Activated T-cell treated with anti-CD3 and anti-CD28 coated beads, Interleukin-2, amount 50 U/mL, for 1 hour (primary cell): Measurements from ENCODE around the gene KLHDC8B.

Experiments used
- DNase-seq: peaks from one replicate; pipeline ENCODE4 v3.0.0-alpha.2; 2020

KLHDC8B gene

GRCh38 chr3:49161197-49161596 is 10.2 kb upstream of the KLHDC8B start:
- DNase-seq = no peak

- DNase-seq = no peak
Measured at GRCh38 chr3:49161808-49162530, 9.4 kb upstream of the KLHDC8B start.

- no peak for DNase-seq
Measured at GRCh38 chr3:49162751-49163419, 8.5 kb upstream of the KLHDC8B start.

DNA sequence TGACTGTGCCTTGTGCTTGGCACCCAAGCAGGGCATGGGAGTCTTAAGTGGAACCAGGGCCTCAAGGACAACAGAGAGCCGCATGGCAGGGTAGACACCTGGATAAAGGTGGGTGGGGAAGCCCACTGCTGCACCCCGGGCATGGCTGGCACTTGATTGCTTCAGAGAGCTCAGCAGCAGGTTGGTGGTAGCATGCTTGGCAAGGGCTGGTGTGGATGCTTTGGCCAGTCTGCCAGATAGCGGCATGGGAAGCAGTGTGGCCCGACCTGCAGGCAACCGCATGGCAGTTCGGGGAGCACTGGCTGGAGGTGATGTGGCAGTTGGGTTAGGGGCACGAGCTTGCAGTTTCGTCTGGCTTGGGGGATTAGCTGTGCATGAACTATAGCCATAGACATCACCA is 7.8 kb upstream of the KLHDC8B start:
- no peak for DNase-seq

- DNase-seq = no peak
Measured at GRCh38 chr3:49164983-49165720, 6.2 kb upstream of the KLHDC8B start.

- peak; percentile 79 for DNase-seq
Measured at GRCh38 chr3:49165771-49166751, 5.3 kb upstream of the KLHDC8B start, which contains the start of gene CCDC71. CCDC71 (minus strand) TSS chr3:49166331; CDS start chr3:49164208, 2,123 bp downstream.

- DNase-seq = no peak
Measured at GRCh38 chr3:49166752-49167556, 4.4 kb upstream of the KLHDC8B start.

DNA sequence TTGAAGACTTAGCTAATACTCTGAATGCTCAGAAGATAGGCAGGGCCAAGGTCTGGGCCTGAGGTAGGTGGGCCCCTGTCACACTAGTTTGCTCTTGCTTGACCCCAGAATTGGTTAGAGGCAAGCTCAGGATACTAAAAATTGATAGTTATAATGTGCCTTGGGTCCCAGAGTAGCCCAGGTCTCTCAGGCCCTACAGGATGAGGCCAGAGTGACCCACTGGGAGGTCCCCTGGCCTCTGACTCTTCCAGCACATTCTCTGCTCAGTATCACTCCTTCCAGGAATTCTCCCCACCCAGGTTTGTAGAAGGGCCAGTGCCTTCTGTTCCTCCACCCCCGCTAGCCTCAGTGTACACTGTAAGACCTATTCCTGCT is 667 bp upstream of the KLHDC8B start:
- no peak for DNase-seq

- DNase-seq = no peak
Measured at GRCh38 chr3:49171775-49172500, 540 bp downstream of the KLHDC8B start.

DNA sequence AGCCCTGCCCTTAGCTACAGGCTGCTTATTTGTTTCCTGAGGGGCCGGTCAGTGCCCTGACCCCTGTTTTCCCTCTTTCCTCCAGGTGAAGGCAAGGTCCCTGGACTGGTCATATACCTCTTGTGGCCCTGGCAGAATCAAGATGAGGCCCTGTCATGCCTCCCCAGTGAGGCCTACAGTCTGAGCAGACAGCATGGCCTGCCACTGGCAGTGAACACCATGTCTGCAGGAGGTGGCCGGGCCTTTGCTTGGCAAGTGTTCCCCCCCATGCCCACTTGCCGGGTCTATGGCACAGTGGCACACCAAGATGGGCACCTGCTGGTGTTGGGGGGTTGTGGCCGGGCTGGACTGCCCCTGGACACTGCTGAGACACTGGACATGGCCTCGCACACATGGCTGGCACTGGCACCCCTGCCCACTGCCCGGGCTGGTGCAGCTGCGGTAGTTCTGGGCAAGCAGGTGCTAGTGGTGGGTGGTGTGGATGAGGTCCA is 1.2 kb downstream of the KLHDC8B start:
- DNase-seq = no peak

GRCh38 chr3:49173116-49173791 is 1.9 kb downstream of the KLHDC8B start:
- no peak for DNase-seq

DNA sequence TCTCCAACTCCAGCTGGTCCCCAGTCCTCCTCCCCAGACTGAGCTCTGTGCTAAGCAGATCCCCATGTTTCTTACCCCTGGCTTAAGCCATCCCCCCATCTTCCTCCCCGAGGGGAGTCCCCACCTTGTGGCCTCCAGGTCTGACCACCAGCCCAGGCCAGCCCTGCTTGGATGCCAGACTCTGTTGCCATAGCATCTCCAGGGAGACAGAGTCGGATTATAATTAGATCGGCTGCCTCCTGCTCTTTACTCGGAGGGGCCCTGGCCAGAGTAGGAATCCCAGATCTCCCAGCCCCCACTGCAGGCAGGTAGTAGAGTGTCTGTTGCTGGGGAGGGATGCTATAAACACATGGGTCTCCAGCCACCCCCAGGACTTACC is 2.4 kb downstream of the KLHDC8B start:
- DNase-seq = no peak

- no peak for DNase-seq
Measured at GRCh38 chr3:49174397-49174985, 3.1 kb downstream of the KLHDC8B start.

DNA sequence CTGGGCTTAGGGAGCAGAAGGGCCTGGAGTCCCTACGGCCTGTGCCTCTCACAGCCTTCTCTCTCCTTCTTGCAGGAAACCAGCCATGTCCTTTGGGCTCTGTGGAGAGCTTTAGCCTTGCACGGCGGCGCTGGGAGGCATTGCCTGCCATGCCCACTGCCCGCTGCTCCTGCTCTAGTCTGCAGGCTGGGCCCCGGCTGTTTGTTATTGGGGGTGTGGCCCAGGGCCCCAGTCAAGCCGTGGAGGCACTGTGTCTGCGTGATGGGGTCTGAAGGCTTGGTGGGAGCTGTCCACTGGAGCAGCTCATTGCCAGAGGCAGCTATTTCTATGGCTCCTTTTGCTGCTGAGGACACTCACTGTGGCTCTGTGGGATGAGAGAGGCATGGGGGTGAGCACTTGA is 4.1 kb downstream of the KLHDC8B start:
- no peak for DNase-seq

- DNase-seq = no peak
Measured at GRCh38 chr3:49177073-49177472, 5.7 kb downstream of the KLHDC8B start.

- DNase-seq = no peak
Measured at GRCh38 chr3:49180116-49180515, 8.7 kb downstream of the KLHDC8B start.

- DNase-seq = no peak
Measured at GRCh38 chr3:49181351-49181750, 10.0 kb downstream of the KLHDC8B start.

DNA sequence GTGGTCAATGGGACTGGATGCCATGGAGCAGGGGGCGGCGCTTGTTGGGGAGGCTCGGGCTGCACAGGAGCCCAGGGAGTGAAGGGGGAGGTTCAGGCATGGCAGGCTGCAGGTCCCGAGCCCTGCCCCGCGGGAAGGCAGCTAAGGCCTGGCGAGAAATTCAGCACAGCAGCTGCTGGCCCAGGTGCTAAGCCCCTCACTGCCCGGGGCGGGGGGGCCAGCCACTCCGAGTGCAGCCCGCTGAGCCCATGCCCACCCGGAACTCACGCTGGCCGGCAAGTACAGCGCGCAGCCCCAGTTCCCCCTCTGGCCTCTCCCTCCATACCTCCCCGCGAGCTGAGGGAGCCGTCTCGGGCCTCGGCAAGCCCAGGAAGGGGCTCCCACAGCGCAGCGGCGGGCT is 11.3 kb downstream of the KLHDC8B start:
- DNase-seq = no peak

DNA sequence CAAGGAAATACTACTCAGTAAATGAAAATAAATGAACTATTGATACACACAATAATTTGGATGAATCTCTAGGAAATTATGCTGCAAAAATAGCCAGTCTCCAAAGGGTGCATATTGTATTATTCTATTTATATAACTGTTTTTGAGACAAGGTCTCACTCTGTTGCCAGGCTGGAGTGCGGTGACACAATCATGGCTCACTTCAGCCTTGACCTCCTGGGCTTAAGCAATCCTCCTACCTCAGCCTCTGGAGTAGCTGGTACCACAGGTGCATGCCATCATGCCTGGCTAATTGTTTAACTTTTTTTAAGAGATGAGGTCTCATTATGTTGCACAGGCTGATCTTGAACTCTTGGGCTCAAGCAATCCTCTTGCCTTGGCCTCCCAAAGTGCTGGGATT is 12.5 kb downstream of the KLHDC8B start:
- no peak for DNase-seq

GRCh38 chr3:49191741-49192140 is 20.3 kb downstream of the KLHDC8B start:
- DNase-seq = no peak
